Left ventricle myocardium superior (tissue), 1 donor: Measurements from ENCODE around the gene KCNK2. TPM values are rescaled to one million over a fixed set of nuclear protein-coding genes. Genes with fewer than 3 reads are reported as not detected.

Source experiments
- ATAC-seq: fragments of 200-7000 bp; cut with Tn5 transposase; one replicate; pipeline ENCODE4 v1.9.1; 2020; ENCODE audit warnings: mild to moderate bottlenecking, moderate library complexity
- DNase-seq: peaks from one replicate; pipeline ENCODE4 v3.0.0-alpha.2; 2020
- intact Hi-C: fragments of 100-400 bp; cut with micrococcal nuclease; formaldehyde crosslinking; loops from one replicate; pipeline ENCODE4 v1.11.0; 2022
- total RNA-seq: library from RNA; stranded (reverse); fragmentation: NEBNext Ultra II Directional; extraction: Animal tissue kit (Norgen Biotek cat#: 25700); gene quantifications from one replicate; pipeline ENCODE4 v1.2.1, GENCODE V29; 2021
- donor health status: DM: no; HTN: yes; CAD: no; lungs with severe emphysema.

KCNK2 gene
- total RNA-seq, 1 donor from 2014 or later: not detected

GRCh38 chr1:215084621-215085020 lies 2.1 kb downstream of the KCNK2 start:
- intact Hi-C loops: no loop called here
- no peak for DNase-seq
- no peak for ATAC-seq

GRCh38 chr1:215087603-215088002 lies 5.1 kb downstream of the KCNK2 start:
- ATAC-seq (no peak), DNase-seq (no peak)
- intact Hi-C loops: no loop called here

- ATAC-seq: no peak
- intact Hi-C loops: no loop called here
- DNase-seq: no peak
These were observed 11.8 kb downstream of the KCNK2 start for GRCh38 chr1:215094381-215094780.

GRCh38 chr1:215095524-215095923 lies 13.0 kb downstream of the KCNK2 start:
- intact Hi-C loops: no loop called here
- no peak for ATAC-seq
- DNase-seq: no peak

GRCh38 chr1:215101511-215101910 lies 19.0 kb downstream of the KCNK2 start:
- ATAC-seq: no peak
- intact Hi-C loops: no loop called here
- DNase-seq: no peak

GRCh38 chr1:215104283-215104682 lies 21.7 kb downstream of the KCNK2 start:
- no peak for DNase-seq
- intact Hi-C loops: no loop called here
- ATAC-seq: no peak

- DNase-seq (no peak), ATAC-seq (no peak)
- intact Hi-C loops: no loop called here
These were observed 23.5 kb downstream of the KCNK2 start for GRCh38 chr1:215106067-215106466.

GRCh38 chr1:215109171-215109570 lies 26.6 kb downstream of the KCNK2 start:
- intact Hi-C loops: no loop called here
- ATAC-seq: no peak
- no peak for DNase-seq

- DNase-seq (no peak), ATAC-seq (no peak)
- intact Hi-C loops: no loop called here
These were observed 29.4 kb downstream of the KCNK2 start for GRCh38 chr1:215111916-215112315.

- DNase-seq: no peak
- intact Hi-C loops: no loop called here
- no peak for ATAC-seq
These were observed 31.2 kb downstream of the KCNK2 start for GRCh38 chr1:215113776-215114153.

GRCh38 chr1:215114154-215114933 lies 31.8 kb downstream of the KCNK2 start:
- intact Hi-C loops: no loop called here
- ATAC-seq (no peak), DNase-seq (no peak)

- ATAC-seq (no peak), DNase-seq (no peak)
- intact Hi-C loops: no loop called here
These were observed 33.2 kb downstream of the KCNK2 start for GRCh38 chr1:215115760-215116159.

GRCh38 chr1:215118081-215118480 lies 35.5 kb downstream of the KCNK2 start:
- ATAC-seq: no peak
- DNase-seq: no peak
- intact Hi-C loops: no loop called here

GRCh38 chr1:215119056-215119455 lies 36.5 kb downstream of the KCNK2 start:
- DNase-seq: no peak
- no peak for ATAC-seq
- intact Hi-C loops: no loop called here

GRCh38 chr1:215119719-215120365 lies 37.3 kb downstream of the KCNK2 start:
- intact Hi-C loops: no loop called here
- no peak for DNase-seq
- no peak for ATAC-seq

GRCh38 chr1:215128504-215128903 lies 46.0 kb downstream of the KCNK2 start:
- no peak for DNase-seq
- no peak for ATAC-seq
- intact Hi-C loops: no loop called here

- DNase-seq (no peak), ATAC-seq (no peak)
- intact Hi-C loops: no loop called here
These were observed 48.8 kb downstream of the KCNK2 start for GRCh38 chr1:215131291-215131690.

GRCh38 chr1:215132156-215132555 lies 49.6 kb downstream of the KCNK2 start:
- intact Hi-C loops: no loop called here
- no peak for DNase-seq
- no peak for ATAC-seq

- DNase-seq (no peak), ATAC-seq (no peak)
- intact Hi-C loops: no loop called here
These were observed 51.0 kb downstream of the KCNK2 start for GRCh38 chr1:215133532-215133931.

GRCh38 chr1:215137985-215138384 lies 55.4 kb downstream of the KCNK2 start:
- ATAC-seq: no peak
- DNase-seq: no peak
- intact Hi-C loops: no loop called here

- DNase-seq: no peak
- ATAC-seq: no peak
- intact Hi-C loops: no loop called here
These were observed 57.6 kb downstream of the KCNK2 start for GRCh38 chr1:215140135-215140534.
